K562 (cell line): ENCODE data around the gene FMC1. TPM values are rescaled to one million over a fixed set of nuclear protein-coding genes. Genes with fewer than 3 reads are reported as not detected.

Source experiments
- ATF7 ChIP-seq: fragments of 450-650 bp; IDR thresholded peaks from 2 replicates; pipeline ENCODE4 v1.7.1; 2014; ENCODE audit warnings: mild to moderate bottlenecking, moderate library complexity
- FOXK1 ChIP-seq: sonication (generic); formaldehyde crosslinking; IDR thresholded peaks from 2 replicates; pipeline ENCODE4 v1.8.0; 2022; ENCODE audit warnings: missing genetic modification reagents, mild to moderate bottlenecking, borderline replicate concordance
- FUS ChIP-seq: fragments of 200-400 bp; formaldehyde crosslinking; optimal IDR thresholded peaks from 2 replicates; pipeline ENCODE3; 2017; ENCODE audit warnings: low read depth, low read length
- HDAC8 ChIP-seq: fragments of 450-650 bp; IDR thresholded peaks from 2 replicates; pipeline ENCODE4 v1.6.1; 2016; ENCODE audit warnings: mild to moderate bottlenecking, missing genetic modification characterization, moderate library complexity, missing compliant biosample characterization
- HDGF ChIP-seq: fragments of 450-650 bp; IDR thresholded peaks from 2 replicates; pipeline ENCODE4 v1.6.1; 2016
- MGA ChIP-seq: fragments of 450-650 bp; IDR thresholded peaks from 2 replicates; pipeline ENCODE4 v1.6.1; 2016; ENCODE audit warnings: mild to moderate bottlenecking, moderate library complexity
- NCOA1 ChIP-seq: fragments of 450-650 bp; IDR thresholded peaks from 2 replicates; pipeline ENCODE4 v1.6.1; 2016; ENCODE audit warnings: low read depth
- USF2 ChIP-seq: sonication (generic); formaldehyde crosslinking; IDR thresholded peaks from 2 replicates; pipeline ENCODE4 v1.5.0; 2020; ENCODE audit warnings: missing genetic modification reagents
- ZKSCAN1 ChIP-seq: fragments of 150-350 bp; IDR thresholded peaks from 2 replicates; pipeline ENCODE4 v1.6.1; 2016; ENCODE audit warnings: low read depth, low read length
- polyA plus RNA-seq, 8 experiments: library from polyadenylated mRNA; depleted of rRNA in 4 of 8; stranded (reverse) in 5 of 8; unstranded in 3 of 8; fragments of >200 nt; fragmentation: Nextera tagmentation in 2 of 8; fragmentation: Illumina TruSeq in 1 of 8; extraction: Ambion mirVana in 2 of 8; extraction: Trizol in 1 of 8; gene quantifications; 2 replicates each; pipeline versions ENCODE4 v1.2.1 to v1.2.3, GENCODE V29; 2011 to 2014; ENCODE audit warnings: inconsistent platforms in 1 of 8, missing spikeins in 1 of 8
- total RNA-seq, 7 experiments: library from RNA; depleted of rRNA in 6 of 7; stranded (reverse); fragments of >200 nt in 6 of 7; fragmentation: Illumina TruSeq in 2 of 7; extraction: Trizol in 2 of 7; gene quantifications; 2 replicates each; pipeline versions ENCODE4 v1.2.1 to v1.2.3, GENCODE V29; 2011 to 2021; ENCODE audit warnings: low replicate concordance in 1 of 7
- TF ChIP-seq, protein P1 (sequence below): fragments of 150-350 bp; IDR thresholded peaks from 2 replicates; pipeline ENCODE4 v1.6.1; 2014; ENCODE audit warnings: low read depth, mild to moderate bottlenecking, low read length, borderline replicate concordance

FMC1 gene
- total and polyA plus RNA-seq, 9 of the 15 experiments (the other 6 are each of a cell fraction or from before 2014, with no cell fraction given) = 14.0 to 116 (median 29.0) TPM

DNA sequence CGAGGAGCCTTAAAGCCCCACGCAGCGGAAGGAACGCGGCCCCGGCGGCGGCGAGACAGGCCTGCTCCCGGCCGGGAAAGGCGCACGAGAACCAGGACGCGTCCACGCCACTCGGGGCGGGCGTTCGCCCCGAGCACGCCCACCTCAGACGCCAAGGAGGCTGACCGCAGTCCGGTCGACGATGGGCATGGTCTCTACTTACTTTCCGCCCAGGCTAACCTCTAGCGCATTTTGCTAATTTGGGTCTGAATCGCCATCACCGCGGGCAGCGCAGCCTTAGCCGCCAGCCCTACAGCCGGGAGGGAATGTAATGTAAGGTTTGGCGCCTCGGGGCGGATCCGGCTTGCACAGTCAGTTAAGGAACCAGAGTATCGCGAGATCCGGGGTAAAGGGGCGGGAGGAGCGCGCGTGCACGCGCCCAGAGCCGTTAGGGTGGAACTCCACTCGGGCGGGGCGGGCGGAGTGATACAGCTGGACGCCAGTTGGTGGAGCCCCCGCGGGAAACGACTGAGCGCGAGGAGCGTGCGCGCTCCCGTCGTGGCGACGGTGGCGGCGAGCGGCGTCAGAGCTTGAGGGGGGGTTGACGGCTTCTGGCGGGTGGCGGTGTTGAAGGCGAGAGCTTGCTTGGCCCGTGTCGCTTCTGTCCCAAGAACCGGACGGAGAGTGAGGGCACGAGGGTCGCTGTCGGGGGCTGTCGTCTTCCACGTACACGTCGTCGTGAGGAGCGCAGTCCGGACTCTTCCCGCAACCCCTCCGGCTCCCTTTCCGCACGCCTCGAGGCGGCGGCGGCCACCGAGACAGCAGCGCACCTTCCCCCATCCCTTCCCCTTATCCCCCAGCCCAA is 18.5 kb downstream of the FMC1 start, which contains the start of gene LUC7L2 (continued):
- TF ChIP-seq, protein P1, sequence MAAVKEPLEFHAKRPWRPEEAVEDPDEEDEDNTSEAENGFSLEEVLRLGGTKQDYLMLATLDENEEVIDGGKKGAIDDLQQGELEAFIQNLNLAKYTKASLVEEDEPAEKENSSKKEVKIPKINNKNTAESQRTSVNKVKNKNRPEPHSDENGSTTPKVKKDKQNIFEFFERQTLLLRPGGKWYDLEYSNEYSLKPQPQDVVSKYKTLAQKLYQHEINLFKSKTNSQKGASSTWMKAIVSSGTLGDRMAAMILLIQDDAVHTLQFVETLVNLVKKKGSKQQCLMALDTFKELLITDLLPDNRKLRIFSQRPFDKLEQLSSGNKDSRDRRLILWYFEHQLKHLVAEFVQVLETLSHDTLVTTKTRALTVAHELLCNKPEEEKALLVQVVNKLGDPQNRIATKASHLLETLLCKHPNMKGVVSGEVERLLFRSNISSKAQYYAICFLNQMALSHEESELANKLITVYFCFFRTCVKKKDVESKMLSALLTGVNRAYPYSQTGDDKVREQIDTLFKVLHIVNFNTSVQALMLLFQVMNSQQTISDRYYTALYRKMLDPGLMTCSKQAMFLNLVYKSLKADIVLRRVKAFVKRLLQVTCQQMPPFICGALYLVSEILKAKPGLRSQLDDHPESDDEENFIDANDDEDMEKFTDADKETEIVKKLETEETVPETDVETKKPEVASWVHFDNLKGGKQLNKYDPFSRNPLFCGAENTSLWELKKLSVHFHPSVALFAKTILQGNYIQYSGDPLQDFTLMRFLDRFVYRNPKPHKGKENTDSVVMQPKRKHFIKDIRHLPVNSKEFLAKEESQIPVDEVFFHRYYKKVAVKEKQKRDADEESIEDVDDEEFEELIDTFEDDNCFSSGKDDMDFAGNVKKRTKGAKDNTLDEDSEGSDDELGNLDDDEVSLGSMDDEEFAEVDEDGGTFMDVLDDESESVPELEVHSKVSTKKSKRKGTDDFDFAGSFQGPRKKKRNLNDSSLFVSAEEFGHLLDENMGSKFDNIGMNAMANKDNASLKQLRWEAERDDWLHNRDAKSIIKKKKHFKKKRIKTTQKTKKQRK = no peak
- peak; percentile 84 for TF ChIP-seq FOXK1
- TF ChIP-seq HDGF = no peak
- TF ChIP-seq ATF7 = peak; percentile 90
- TF ChIP-seq NCOA1 = no peak; the same call in 1 of the 2 replicates
- peak; percentile 55; the same call in 1 of the 2 replicates for TF ChIP-seq ZKSCAN1
- TF ChIP-seq FUS = no peak
- no peak for TF ChIP-seq USF2 (CRISPR knock-in tag)
- peak; percentile 57 for TF ChIP-seq HDAC8 (tag)
- peak; percentile 86 for TF ChIP-seq MGA
